A673 (cell line): Measurements from ENCODE around the gene EXOC6B. TPM values are rescaled to one million over a fixed set of nuclear protein-coding genes. Genes with fewer than 3 reads are reported as not detected.

Experiments used
- BruUV-seq: library from RNA; stranded (reverse); fragments of 400-500 nt; replicated peaks from 2 replicates; lab custom pipeline; 2021; lab: Mats Ljungman, UMichigan
- CTCF ChIA-PET: fragments of 300-600 bp; sonication (Branson Sonifier 250); formaldehyde crosslinking; loops from one replicate; lab custom pipeline; 2022; ENCODE audit warnings: antibody characterized with exemption; lab: Charles Lee
- POLR2A ChIA-PET: fragments of 300-600 bp; sonication (Branson Sonifier 250); formaldehyde crosslinking; loops from one replicate; lab custom pipeline; 2022; ENCODE audit warnings: antibody characterized with exemption; ENCODE audit not compliant: low non-redundant PET; lab: Charles Lee
- DNase-seq: peaks from one replicate; pipeline ENCODE4 v3.0.0-alpha.2; 2015; ENCODE audit warnings: low spot score
- H3K27ac ChIP-seq: fragments of 200-600 bp; sonication (generic); 2 replicates; pipeline ENCODE4 v1.5.1; 2016; ENCODE audit warnings: mixed run types, low read depth, mild to moderate bottlenecking, mixed read lengths, antibody characterized with exemption, low read length; ENCODE audit not compliant: poor library complexity, severe bottlenecking
- H3K27me3 ChIP-seq: fragments of 200-600 bp; sonication (generic); replicated peaks from 2 replicates; pipeline ENCODE4 v1.6.1; 2017; ENCODE audit warnings: mixed run types, low read depth, mild to moderate bottlenecking, mixed read lengths, antibody characterized with exemption, low read length; ENCODE audit not compliant: insufficient read depth, poor library complexity
- H3K36me3 ChIP-seq: fragments of 200-600 bp; sonication (generic); 2 replicates; pipeline ENCODE4 v1.6.1; 2016; ENCODE audit warnings: mixed run types, mild to moderate bottlenecking, mixed read lengths, antibody characterized with exemption, low read length; ENCODE audit not compliant: insufficient read depth, poor library complexity, severe bottlenecking
- H3K4me1 ChIP-seq: fragments of 200-600 bp; sonication (generic); 2 replicates; pipeline ENCODE4 v1.6.1; 2017; ENCODE audit warnings: mixed run types, mild to moderate bottlenecking, mixed read lengths, antibody characterized with exemption, low read length; ENCODE audit not compliant: insufficient read depth, poor library complexity, severe bottlenecking
- H3K4me3 ChIP-seq: fragments of 200-600 bp; sonication (generic); 2 replicates; pipeline ENCODE4 v1.5.1; 2016; ENCODE audit warnings: low read depth, mixed run types, mild to moderate bottlenecking, mixed read lengths, low read length; ENCODE audit not compliant: poor library complexity, severe bottlenecking
- H3K9me3 ChIP-seq: fragments of 200-600 bp; sonication (generic); 2 replicates; pipeline ENCODE4 v1.6.1; 2016; ENCODE audit warnings: mixed run types, low read depth, mild to moderate bottlenecking, mixed read lengths, antibody characterized with exemption, low read length; ENCODE audit not compliant: poor library complexity, severe bottlenecking
- EZH2 ChIP-seq: fragments of 200-600 bp; sonication (generic); IDR thresholded peaks from 2 replicates; pipeline ENCODE4 v1.6.1; 2017; ENCODE audit warnings: borderline replicate concordance, low read depth, mild to moderate bottlenecking, mixed read lengths, antibody characterized with exemption, low read length; ENCODE audit not compliant: poor library complexity, severe bottlenecking
- intact Hi-C: fragments of 100-400 bp; cut with micrococcal nuclease; formaldehyde crosslinking; loops from one replicate; pipeline ENCODE4 v1.10.0; 2022; ENCODE audit not compliant: unreplicated experiment
- total RNA-seq: library from RNA; stranded (reverse); gene quantifications from 2 replicates; pipeline ENCODE4 v1.2.3, GENCODE V29; 2021
- TF ChIP-seq, protein P1 (sequence below): fragments of 300-800, 200-600 bp; sonication (generic); conservative IDR thresholded peaks from 2 replicates; pipeline ENCODE4 v1.5.1; 2017; ENCODE audit warnings: low read depth, mild to moderate bottlenecking, antibody characterized with exemption, low read length, moderate library complexity, mixed read lengths

EXOC6B gene
- total RNA-seq, 1 experiment from 2014 or later = 138 TPM

GRCh38 chr2:72727356-72727755, 98.5 kb downstream of the EXOC6B start:
- ChIA-PET POLR2A (no interaction called here), CTCF (no interaction called here)
- no peak for DNase-seq
- Histone ChIP-seq H3K27ac (no peak overlapping the region), H3K27me3 (no peaks in the 10 kb centered on the region), H3K36me3 (no peaks in the 10 kb centered on the region), H3K4me3 (no peak overlapping the region), H3K4me1 (no peaks in the 10 kb centered on the region), H3K9me3 (no peaks in the 10 kb centered on the region)
- intact Hi-C loops = no loop called here
- TF ChIP-seq EZH2 = no peak
- TF ChIP-seq, protein P1, sequence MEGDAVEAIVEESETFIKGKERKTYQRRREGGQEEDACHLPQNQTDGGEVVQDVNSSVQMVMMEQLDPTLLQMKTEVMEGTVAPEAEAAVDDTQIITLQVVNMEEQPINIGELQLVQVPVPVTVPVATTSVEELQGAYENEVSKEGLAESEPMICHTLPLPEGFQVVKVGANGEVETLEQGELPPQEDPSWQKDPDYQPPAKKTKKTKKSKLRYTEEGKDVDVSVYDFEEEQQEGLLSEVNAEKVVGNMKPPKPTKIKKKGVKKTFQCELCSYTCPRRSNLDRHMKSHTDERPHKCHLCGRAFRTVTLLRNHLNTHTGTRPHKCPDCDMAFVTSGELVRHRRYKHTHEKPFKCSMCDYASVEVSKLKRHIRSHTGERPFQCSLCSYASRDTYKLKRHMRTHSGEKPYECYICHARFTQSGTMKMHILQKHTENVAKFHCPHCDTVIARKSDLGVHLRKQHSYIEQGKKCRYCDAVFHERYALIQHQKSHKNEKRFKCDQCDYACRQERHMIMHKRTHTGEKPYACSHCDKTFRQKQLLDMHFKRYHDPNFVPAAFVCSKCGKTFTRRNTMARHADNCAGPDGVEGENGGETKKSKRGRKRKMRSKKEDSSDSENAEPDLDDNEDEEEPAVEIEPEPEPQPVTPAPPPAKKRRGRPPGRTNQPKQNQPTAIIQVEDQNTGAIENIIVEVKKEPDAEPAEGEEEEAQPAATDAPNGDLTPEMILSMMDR = no peak
- no TSS peak for BruUV-seq

DNA sequence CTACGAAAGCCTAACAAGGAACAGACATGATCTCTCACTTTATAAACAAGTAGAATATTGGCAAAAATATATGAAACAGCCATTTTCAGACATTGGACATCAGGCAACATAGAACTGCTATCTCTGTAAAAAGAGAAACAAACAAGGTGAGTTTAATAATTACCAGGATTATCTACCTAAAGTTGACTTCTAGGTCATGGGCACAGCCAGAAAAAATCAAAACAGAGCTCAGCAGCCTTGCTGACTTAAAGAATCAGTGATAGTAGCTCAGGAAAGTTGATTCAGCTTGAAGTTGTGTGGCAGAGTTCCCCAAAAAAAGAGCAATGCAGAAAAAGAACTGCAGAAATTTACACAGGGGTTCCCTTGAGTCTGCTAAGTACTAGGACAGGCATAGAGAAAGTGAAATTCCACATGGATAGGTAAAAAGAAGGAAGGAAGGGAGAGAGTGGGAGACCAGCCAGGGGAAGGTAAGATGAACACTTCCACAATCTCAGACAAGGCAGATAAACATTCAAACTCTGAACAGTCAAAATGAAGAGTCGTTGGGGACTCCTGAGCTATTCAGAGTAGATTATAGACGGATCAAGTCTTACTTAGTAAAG, 102.0 kb downstream of the EXOC6B start:
- H3K9me3 ChIP-seq = no peaks in the 10 kb centered on the region

GRCh38 chr2:72722492-72723070, 103.3 kb downstream of the EXOC6B start:
- BruUV-seq = no TSS peak
- Histone ChIP-seq H3K4me1 (peaks cover 9% of the 10 kb centered on the region), H3K27me3 (no peaks in the 10 kb centered on the region), H3K9me3 (no peaks in the 10 kb centered on the region), H3K4me3 (no peak overlapping the region), H3K27ac (no peak overlapping the region), H3K36me3 (no peaks in the 10 kb centered on the region)
- ChIA-PET POLR2A (no interaction called here), CTCF (no interaction called here)
- no peak for DNase-seq
- intact Hi-C loops = no loop called here
- no peak for TF ChIP-seq EZH2
- TF ChIP-seq, protein P1 = no peak

More for the DNA sequence above, 102.0 kb downstream of the EXOC6B start:
- no peak for DNase-seq
- CTCF ChIA-PET = no interaction called here
- no peak for TF ChIP-seq EZH2
- TF ChIP-seq, protein P1 = no peak
- Histone ChIP-seq H3K4me1 (peaks cover 9% of the 10 kb centered on the region), H3K27me3 (no peaks in the 10 kb centered on the region), H3K4me3 (no peak overlapping the region), H3K36me3 (no peaks in the 10 kb centered on the region), H3K27ac (no peak overlapping the region)
- no TSS peak for BruUV-seq
- intact Hi-C loops = no loop called here
- POLR2A ChIA-PET = no interaction called here
